Natural killer cell (primary cell): ENCODE data around the gene BOD1. TPM values are rescaled to one million over a fixed set of nuclear protein-coding genes. Genes with fewer than 3 reads are reported as not detected.

Source experiments
- ATAC-seq, 3 donors: fragments of 150-1000 bp in 2 of 3; fragments of 200-7000 bp in 1 of 3; cut with Tn5 transposase; 1 replicate in 1 of 3; 2 replicates in 2 of 3; pipeline ENCODE4 v1.10.0; 2021; ENCODE audit warnings: mild to moderate bottlenecking in 2 of 3, moderate library complexity in 2 of 3
- DNase-seq, 2 donors: peaks; one replicate each; pipeline versions ENCODE4 v3.0.0 to v3.0.0-alpha.2; 2013 to 2021; ENCODE audit warnings: mixed read lengths in 1 of 2
- H3K27ac ChIP-seq: one replicate; pipeline ENCODE4 v1.5.1; 2013; ENCODE audit warnings: mild to moderate bottlenecking, low read length
- H3K27me3 ChIP-seq: one replicate; pipeline ENCODE4 v1.6.1; 2013; ENCODE audit warnings: low read length; ENCODE audit not compliant: control insufficient read depth, insufficient read depth
- H3K36me3 ChIP-seq: one replicate; pipeline ENCODE4 v1.6.1; 2013; ENCODE audit warnings: low read length; ENCODE audit not compliant: control insufficient read depth, insufficient read depth
- H3K4me1 ChIP-seq: one replicate; pipeline ENCODE4 v1.6.1; 2013; ENCODE audit warnings: low read length; ENCODE audit not compliant: control insufficient read depth, insufficient read depth
- H3K4me3 ChIP-seq: one replicate; pipeline ENCODE4 v1.5.1; 2013; ENCODE audit warnings: low read length
- H3K9me3 ChIP-seq: one replicate; pipeline ENCODE4 v1.6.1; 2013; ENCODE audit warnings: low read length; ENCODE audit not compliant: control insufficient read depth, insufficient read depth
- H3K27ac Mint-ChIP-seq, 2 donors: one replicate each; pipeline ENCODE4 v1.8.0; 2022; ENCODE audit warnings: mild to moderate bottlenecking in 2 of 2, mixed read lengths in 2 of 2, moderate library complexity in 1 of 2
- H3K27me3 Mint-ChIP-seq, 2 donors: one replicate each; pipeline ENCODE4 v1.8.0; 2022; ENCODE audit warnings: low read depth in 2 of 2, mixed read lengths in 2 of 2
- H3K36me3 Mint-ChIP-seq: one replicate; pipeline ENCODE4 v1.8.0; 2022; ENCODE audit warnings: mixed read lengths
- H3K4me1 Mint-ChIP-seq, 2 donors: one replicate each; pipeline ENCODE4 v1.8.0; 2022; ENCODE audit warnings: mixed read lengths in 2 of 2
- H3K4me3 Mint-ChIP-seq: one replicate; pipeline ENCODE4 v1.8.0; 2022; ENCODE audit warnings: mild to moderate bottlenecking, moderate library complexity, mixed read lengths
- H3K9me3 Mint-ChIP-seq, 2 donors: one replicate each; pipeline ENCODE4 v1.8.0; 2022; ENCODE audit warnings: mixed read lengths in 2 of 2
- CTCF ChIP-seq: fragments of 200-600 bp; IDR thresholded peaks from one replicate; pipeline ENCODE4 v1.8.0; 2022; ENCODE audit warnings: antibody characterized with exemption
- WGBS: methylation state at CpG from one replicate; pipeline ENCODE4 v1.1.7; 2013; ENCODE audit warnings: missing lambda C conversion rate; ENCODE audit not compliant: insufficient coverage; 5-methylcytosine and 5-hydroxymethylcytosine counted together
- intact Hi-C: fragments of 100-400 bp; cut with micrococcal nuclease; formaldehyde crosslinking; loops from one replicate; pipeline ENCODE4 v1.14.2; 2022
- total RNA-seq, 4 donors: library from RNA; stranded (reverse); fragments of 120-200 nt in 1 of 4; gene quantifications; one replicate each; pipeline versions ENCODE4 v1.2.3 to v1.2.4, GENCODE V29; 2013 to 2022

The BOD1 gene
- total RNA-seq, 3 donors from 2014 or later (not counting 1 experiment from before 2014, with no cell fraction given), result 11.0 to 19.9 (median 16.6) TPM

GRCh38 chr5:173568703-173569102 is 47.7 kb downstream of the BOD1 start:
- no peak for ATAC-seq
- Histone ChIP-seq H3K4me1 (peaks cover 5% of the 10 kb centered on the region), H3K9me3 (peaks cover 4% of the 10 kb centered on the region), H3K36me3 (no peaks in the 10 kb centered on the region), H3K27ac (no peak overlapping the region), H3K27me3 (peaks cover 5% of the 10 kb centered on the region), H3K4me3 (no peak overlapping the region)
- no peak for DNase-seq
- Mint-ChIP-seq H3K4me3 (no peak overlapping the region), H3K36me3 (no peaks in the 10 kb centered on the region), H3K27me3 (peaks cover 18 to 42% of the 10 kb centered on the region in 2 donors), H3K27ac (no peak overlapping the region), H3K4me1 (peaks cover 6 to 12% of the 10 kb centered on the region in 2 donors), H3K9me3 (peaks cover 0 to 2% of the 10 kb centered on the region in 2 donors)
- intact Hi-C loops, result no loop called here
- TF ChIP-seq CTCF, result no peak
- 84% methylated on average over 4 of the region's 4 CpGs for WGBS

GRCh38 chr5:173568128-173568527 is 48.3 kb downstream of the BOD1 start:
- 100% methylated on average over 1 of the region's 1 CpG for WGBS
- DNase-seq (no peak), ATAC-seq (no peak)
- Histone ChIP-seq H3K27me3 (peaks cover 5% of the 10 kb centered on the region), H3K4me1 (peaks cover 5% of the 10 kb centered on the region), H3K4me3 (no peak overlapping the region), H3K27ac (no peak overlapping the region), H3K36me3 (no peaks in the 10 kb centered on the region), H3K9me3 (peaks cover 4% of the 10 kb centered on the region)
- H3K36me3 Mint-ChIP-seq, result no peaks in the 10 kb centered on the region
- H3K27me3 Mint-ChIP-seq, result peaks cover 17 to 44% of the 10 kb centered on the region in 2 donors
- H3K4me1 Mint-ChIP-seq, result peaks cover 4 to 9% of the 10 kb centered on the region in 2 donors
- peaks cover 0 to 2% of the 10 kb centered on the region in 2 donors for H3K9me3 Mint-ChIP-seq
- no peak overlapping the region for H3K4me3 Mint-ChIP-seq
- TF ChIP-seq CTCF, result no peak
- H3K27ac Mint-ChIP-seq, result no peak overlapping the region
- intact Hi-C loops, result no loop called here

- Mint-ChIP-seq H3K27me3 (peaks cover 17 to 44% of the 10 kb centered on the region in 2 donors), H3K9me3 (peaks cover 0 to 7% of the 10 kb centered on the region in 2 donors), H3K4me3 (no peak overlapping the region), H3K4me1 (peaks cover 0 to 3% of the 10 kb centered on the region in 2 donors), H3K36me3 (no peaks in the 10 kb centered on the region), H3K27ac (no peak overlapping the region)
- H3K9me3 ChIP-seq, result peaks cover 4% of the 10 kb centered on the region
- H3K4me1 ChIP-seq, result no peaks in the 10 kb centered on the region
- H3K27ac ChIP-seq, result no peak overlapping the region
- H3K4me3 ChIP-seq, result no peak overlapping the region
- no peaks in the 10 kb centered on the region for H3K27me3 ChIP-seq
- no peak for ATAC-seq
- intact Hi-C loops, result no loop called here
- 77% methylated on average over 7 of the region's 7 CpGs for WGBS
- no peak for TF ChIP-seq CTCF
- no peaks in the 10 kb centered on the region for H3K36me3 ChIP-seq
- no peak for DNase-seq
Observed at GRCh38 chr5:173567548-173567947, 48.9 kb downstream of the BOD1 start.

GRCh38 chr5:173565491-173566072 is 50.9 kb downstream of the BOD1 start:
- Mint-ChIP-seq H3K9me3 (peaks cover 3 to 10% of the 10 kb centered on the region in 2 donors), H3K27me3 (peaks cover 22 to 51% of the 10 kb centered on the region in 2 donors), H3K4me3 (no peak overlapping the region), H3K4me1 (no peaks in the 10 kb centered on the region), H3K27ac (no peak overlapping the region), H3K36me3 (no peaks in the 10 kb centered on the region)
- 83% methylated on average over 3 of the region's 3 CpGs for WGBS
- H3K9me3 ChIP-seq, result peaks cover 4% of the 10 kb centered on the region
- intact Hi-C loops, result no loop called here
- H3K27me3 ChIP-seq, result no peaks in the 10 kb centered on the region
- no peak for DNase-seq
- no peaks in the 10 kb centered on the region for H3K4me1 ChIP-seq
- no peak overlapping the region for H3K4me3 ChIP-seq
- H3K27ac ChIP-seq, result no peak overlapping the region
- no peak for ATAC-seq
- no peaks in the 10 kb centered on the region for H3K36me3 ChIP-seq
- TF ChIP-seq CTCF, result no peak
